Esophagus muscularis mucosa (tissue), 4 donors: ENCODE results near the gene KRTAP10-11. TPM values are rescaled to one million over a fixed set of nuclear protein-coding genes. Genes with fewer than 3 reads are reported as not detected.
A peak's percentile ranks its signal among the peaks of the same experiment; 100 is the strongest.
"Not testable (repeated sequence)": the region's sequence is repeated elsewhere in the genome, so short reads cannot be mapped to it uniquely, and the experiment has no call there.

Source experiments
- DNase-seq: peaks from one replicate; pipeline ENCODE4 v3.0.0-alpha.2; 2017; ENCODE audit errors: extremely low spot score
- H3K27ac ChIP-seq, 4 donors: fragments of 200-600 bp; sonication (generic); replicated peaks in 1 of 4; 1 replicate in 3 of 4; 2 replicates in 1 of 4; pipeline ENCODE4 v1.5.1; 2016 to 2019; ENCODE audit warnings: mild to moderate bottlenecking in 1 of 4
- H3K27me3 ChIP-seq, 4 donors: fragments of 200-600 bp; sonication (generic); one replicate each; pipeline versions ENCODE4 v1.5.1 to v1.6.0; 2016 to 2019
- H3K36me3 ChIP-seq, 4 donors: fragments of 200-600 bp; sonication (generic); one replicate each; pipeline ENCODE4 v1.5.1; 2016 to 2019
- H3K4me1 ChIP-seq, 4 donors: fragments of 200-600 bp; sonication (generic); one replicate each; pipeline ENCODE4 v1.5.1; 2016 to 2019
- H3K4me3 ChIP-seq, 4 donors: fragments of 200-600 bp; sonication (generic); 1 replicate in 2 of 4; 2 replicates in 2 of 4; pipeline ENCODE4 v1.5.1; 2016 to 2019; ENCODE audit warnings: mild to moderate bottlenecking in 4 of 4, moderate library complexity in 1 of 4
- H3K9me3 ChIP-seq, 4 donors: fragments of 200-600 bp; sonication (generic); 1 replicate in 3 of 4; 2 replicates in 1 of 4; pipeline ENCODE4 v1.5.1; 2016 to 2019
- EP300 ChIP-seq: sonication (generic); formaldehyde crosslinking; IDR thresholded peaks from one replicate; pipeline ENCODE4 v1.6.1; 2017; ENCODE audit warnings: antibody characterized with exemption
- POLR2A ChIP-seq: fragments of 450-650 bp; IDR thresholded peaks from one replicate; pipeline ENCODE4 v1.6.1; 2017; ENCODE audit warnings: antibody characterized with exemption, moderate library complexity, mild to moderate bottlenecking, low read depth
- POLR2AphosphoS5 ChIP-seq, 2 donors: sonication (generic); formaldehyde crosslinking; IDR thresholded peaks; one replicate each; pipeline ENCODE4 v1.6.1; 2017; ENCODE audit warnings: antibody characterized with exemption in 2 of 2
- WGBS: methylation state at CpG from one replicate; pipeline ENCODE4 v1.1.5; 2018; 5-methylcytosine and 5-hydroxymethylcytosine counted together
- intact Hi-C: fragments of 100-400 bp; cut with DNase I; formaldehyde crosslinking; loops from one replicate; pipeline ENCODE4 v1.15.1; 2023
- total RNA-seq, 4 donors: library from RNA; depleted of rRNA; stranded (reverse); fragments of >200 nt; gene quantifications; one replicate each; pipeline versions ENCODE4 v1.1.0 to v1.2.1, GENCODE V29; 2016
- TF ChIP-seq, protein P1 (sequence below), 3 experiments: fragments of 200-600 bp in 2 of 3; fragments of 450-650 bp in 1 of 3; sonication (generic) in 2 of 3; IDR thresholded peaks; one replicate each; pipeline ENCODE4 v1.5.1; 2017 to 2019; ENCODE audit warnings: antibody characterized with exemption in 3 of 3, mild to moderate bottlenecking in 2 of 3, moderate library complexity in 1 of 3

The KRTAP10-11 gene
- total RNA-seq, 4 donors from 2014 or later: not detected

DNA sequence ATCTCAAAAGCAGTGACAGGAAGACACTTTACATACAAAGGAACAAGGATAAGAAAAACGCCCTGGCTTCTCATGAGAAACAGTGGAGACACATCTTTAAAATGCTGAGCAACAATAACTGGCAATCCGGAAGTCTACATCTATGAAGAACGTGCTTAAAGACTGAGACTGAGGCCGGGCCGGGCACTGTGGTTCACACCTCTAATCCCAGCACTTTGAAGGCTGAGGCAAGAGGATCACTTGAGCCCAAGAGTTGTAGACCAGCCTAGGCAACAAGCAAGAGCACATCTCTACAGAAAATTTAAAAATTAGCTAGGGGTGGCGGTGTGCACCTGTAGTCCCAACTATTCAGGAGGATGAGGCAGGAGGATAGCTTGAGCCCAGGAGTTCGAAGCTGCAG lies 37.9 kb downstream of the KRTAP10-11 start:
- 76% methylated on average over 7 of the region's 7 CpGs for WGBS
- H3K9me3 ChIP-seq: no peaks in the 10 kb centered on the region
- TF ChIP-seq EP300 (no peak), POLR2AphosphoS5 (IDR thresholded peaks at IDR 0.05) (no peak), POLR2A (no peak)
- TF ChIP-seq, protein P1, sequence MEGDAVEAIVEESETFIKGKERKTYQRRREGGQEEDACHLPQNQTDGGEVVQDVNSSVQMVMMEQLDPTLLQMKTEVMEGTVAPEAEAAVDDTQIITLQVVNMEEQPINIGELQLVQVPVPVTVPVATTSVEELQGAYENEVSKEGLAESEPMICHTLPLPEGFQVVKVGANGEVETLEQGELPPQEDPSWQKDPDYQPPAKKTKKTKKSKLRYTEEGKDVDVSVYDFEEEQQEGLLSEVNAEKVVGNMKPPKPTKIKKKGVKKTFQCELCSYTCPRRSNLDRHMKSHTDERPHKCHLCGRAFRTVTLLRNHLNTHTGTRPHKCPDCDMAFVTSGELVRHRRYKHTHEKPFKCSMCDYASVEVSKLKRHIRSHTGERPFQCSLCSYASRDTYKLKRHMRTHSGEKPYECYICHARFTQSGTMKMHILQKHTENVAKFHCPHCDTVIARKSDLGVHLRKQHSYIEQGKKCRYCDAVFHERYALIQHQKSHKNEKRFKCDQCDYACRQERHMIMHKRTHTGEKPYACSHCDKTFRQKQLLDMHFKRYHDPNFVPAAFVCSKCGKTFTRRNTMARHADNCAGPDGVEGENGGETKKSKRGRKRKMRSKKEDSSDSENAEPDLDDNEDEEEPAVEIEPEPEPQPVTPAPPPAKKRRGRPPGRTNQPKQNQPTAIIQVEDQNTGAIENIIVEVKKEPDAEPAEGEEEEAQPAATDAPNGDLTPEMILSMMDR (IDR thresholded peaks at IDR 0.05): no peak
- DNase-seq: no peak
- H3K27me3 ChIP-seq: peaks cover 0 to 46% (median 0%) of the 10 kb centered on the region in 4 donors
- H3K27ac ChIP-seq: no peak overlapping the region
- no peak overlapping the region for H3K4me3 ChIP-seq
- no peaks in the 10 kb centered on the region for H3K36me3 ChIP-seq
- intact Hi-C loops: no loop called here
- H3K4me1 ChIP-seq: no peaks in the 10 kb centered on the region

DNA sequence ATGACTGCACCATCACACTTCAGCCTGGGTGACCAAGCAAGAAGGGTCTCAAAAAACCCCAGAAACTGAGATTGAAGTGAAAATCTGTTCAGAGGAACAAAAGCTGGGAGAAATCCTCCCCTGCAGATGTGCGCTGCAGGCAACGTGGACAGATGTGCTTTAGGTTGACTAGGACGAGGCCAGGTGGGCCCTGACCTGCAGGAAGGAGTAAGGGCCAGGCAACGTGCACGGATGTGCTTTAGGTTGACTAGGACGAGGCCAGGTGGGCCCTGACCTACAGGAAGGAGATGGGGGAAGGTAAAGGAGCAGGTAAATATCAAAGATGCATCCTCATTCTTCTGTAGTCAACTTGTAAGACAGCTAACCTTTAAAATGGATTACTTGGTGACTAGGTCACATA lies 38.3 kb downstream of the KRTAP10-11 start:
- WGBS: 71% methylated on average over 6 of the region's 6 CpGs
- H3K27ac ChIP-seq: no peak overlapping the region
- DNase-seq: no peak

DNA sequence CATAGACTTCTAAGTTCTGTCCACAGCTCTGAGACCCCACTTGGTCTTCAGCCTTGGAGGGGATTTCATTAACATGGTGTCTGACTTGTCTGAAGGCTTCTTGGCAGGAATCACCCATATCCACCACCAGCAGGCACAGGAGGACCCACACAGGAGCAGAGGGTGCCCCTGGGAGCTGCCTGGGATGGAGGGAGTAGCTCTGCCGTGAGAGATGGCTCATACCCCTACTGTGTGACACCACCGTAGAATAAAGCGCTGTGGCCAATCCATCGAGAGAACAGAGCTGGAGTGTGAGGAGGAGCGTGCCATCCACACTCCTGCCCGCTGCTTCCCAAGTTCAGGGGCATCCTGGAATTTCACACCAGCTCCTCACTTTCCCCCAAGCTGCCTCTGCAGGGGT lies 38.8 kb downstream of the KRTAP10-11 start:
- H3K27ac ChIP-seq, H3K36me3 ChIP-seq, H3K4me3 ChIP-seq, H3K4me1 ChIP-seq, H3K9me3 ChIP-seq, intact Hi-C loops: not testable (repeated sequence)
- peak; percentile 81 for DNase-seq
- H3K27me3 ChIP-seq: peaks cover 0 to 46% (median 0%) of the 10 kb centered on the region in 4 donors
- no CpG with 5 or more reads among the region's 6 CpGs for WGBS

More for the DNA sequence above, 38.3 kb downstream of the KRTAP10-11 start:
- intact Hi-C loops: no loop called here
- H3K4me3 ChIP-seq: no peak overlapping the region
- no peaks in the 10 kb centered on the region for H3K9me3 ChIP-seq
- H3K36me3 ChIP-seq: no peaks in the 10 kb centered on the region
- TF ChIP-seq POLR2AphosphoS5 (IDR thresholded peaks at IDR 0.05) (no peak), EP300 (no peak), POLR2A (no peak)
- TF ChIP-seq, protein P1 (IDR thresholded peaks at IDR 0.05): no peak
- H3K4me1 ChIP-seq: no peaks in the 10 kb centered on the region
- H3K27me3 ChIP-seq: peaks cover 0 to 46% (median 0%) of the 10 kb centered on the region in 4 donors

DNA sequence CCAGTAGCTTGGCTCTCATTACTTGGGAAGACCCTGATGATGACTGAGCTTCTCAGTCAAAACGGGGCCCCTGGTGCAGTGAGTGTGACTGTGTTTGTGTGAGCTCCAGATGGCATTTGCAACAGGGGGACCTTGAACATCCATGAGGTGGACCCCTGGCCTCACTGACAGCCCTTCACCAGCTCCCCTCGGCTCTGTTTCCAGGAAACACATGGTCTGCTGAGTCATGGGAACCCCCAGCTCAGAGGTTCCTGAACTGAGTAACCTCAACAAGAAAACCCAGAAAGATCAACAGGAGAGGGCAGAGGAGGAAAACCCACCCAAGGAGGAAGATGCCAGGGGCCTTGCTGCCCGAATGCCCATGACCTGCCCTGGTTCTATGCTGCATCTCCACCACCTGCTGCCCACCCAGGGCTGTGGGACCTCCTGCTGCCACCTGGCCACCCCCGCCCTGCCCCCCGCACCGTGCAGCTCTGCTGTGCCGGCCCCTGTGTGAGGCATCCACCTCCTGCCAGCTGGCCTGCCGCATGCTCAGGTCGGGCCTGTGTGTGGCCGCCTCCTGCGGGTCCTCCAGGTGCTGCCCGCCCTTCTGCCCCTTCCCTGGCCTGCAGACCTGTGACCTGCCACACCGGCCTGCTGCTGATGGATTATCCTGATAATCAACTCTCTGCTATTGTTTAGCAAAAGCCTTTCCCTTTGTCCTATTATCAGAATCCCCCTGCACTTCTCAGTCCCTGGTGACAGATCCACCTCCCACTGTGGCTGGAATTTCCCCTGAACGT lies 40.0 kb downstream of the KRTAP10-11 start:
- Histone ChIP-seq H3K4me3 (no peak overlapping the region), H3K27ac (no peak overlapping the region), H3K4me1 (no peaks in the 10 kb centered on the region), H3K36me3 (no peaks in the 10 kb centered on the region), H3K9me3 (no peaks in the 10 kb centered on the region), H3K27me3 (peaks cover 0 to 46% (median 0%) of the 10 kb centered on the region in 4 donors)
- DNase-seq: peak; percentile 89
- intact Hi-C loops: no loop called here
- 49% methylated on average over 13 of the region's 14 CpGs for WGBS
- TF ChIP-seq, protein P1 (IDR thresholded peaks at IDR 0.05): no peak
- TF ChIP-seq POLR2AphosphoS5 (IDR thresholded peaks at IDR 0.05) (no peak), POLR2A (no peak), EP300 (no peak)

DNA sequence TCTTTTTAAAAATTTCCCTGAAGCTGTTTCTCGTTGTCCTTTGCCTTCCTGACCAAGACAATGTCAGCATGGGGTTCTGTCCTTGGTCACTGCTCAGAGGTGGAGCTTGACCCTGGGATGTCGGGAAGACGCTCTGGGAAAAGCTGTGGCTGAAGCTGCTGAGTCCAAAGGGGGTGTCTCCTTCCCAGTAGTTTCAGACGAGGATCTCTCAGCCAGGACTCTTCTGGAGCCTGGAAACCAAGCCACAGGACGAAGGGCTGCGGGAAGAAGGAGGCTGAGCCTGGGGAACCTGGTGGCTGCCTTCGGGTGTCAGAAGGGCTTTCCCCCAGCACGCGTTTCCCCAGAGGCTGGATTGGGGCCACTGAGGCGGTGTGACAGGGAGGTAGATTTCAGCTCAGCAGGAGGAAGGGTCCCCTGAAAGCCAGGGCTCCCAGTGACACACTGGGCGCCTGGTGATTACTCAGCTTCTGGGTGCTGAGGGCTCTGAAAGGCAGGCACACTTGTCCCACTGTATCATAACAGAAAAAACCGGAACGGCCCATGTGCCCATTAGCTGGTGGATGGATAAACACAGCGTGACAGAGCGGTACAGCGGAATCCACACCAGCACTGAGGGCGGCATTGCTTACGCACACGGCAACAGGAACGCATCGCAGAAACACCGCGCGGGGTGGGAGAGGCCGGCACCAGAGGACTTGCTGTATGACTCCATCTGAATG lies 40.8 kb downstream of the KRTAP10-11 start:
- TF ChIP-seq EP300 (no peak), POLR2AphosphoS5 (IDR thresholded peaks at IDR 0.05) (no peak), POLR2A (no peak)
- TF ChIP-seq, protein P1 (IDR thresholded peaks at IDR 0.05): no peak
- intact Hi-C loops: no loop called here
- Histone ChIP-seq H3K27ac (no peak overlapping the region), H3K4me3 (no peak overlapping the region), H3K4me1 (no peaks in the 10 kb centered on the region), H3K27me3 (peaks cover 0 to 39% (median 0%) of the 10 kb centered on the region in 4 donors), H3K36me3 (no peaks in the 10 kb centered on the region), H3K9me3 (peaks cover 0 to 4% (median 0%) of the 10 kb centered on the region in 4 donors)
- DNase-seq: peak; percentile 70
- 75% methylated on average over 23 of the region's 25 CpGs for WGBS
